HepG2 (cell line): ENCODE data around the gene KCNK5.

Source experiments
- EHMT2 ChIP-seq: fragments of 200-600 bp; sonication (generic); IDR thresholded peaks from 2 replicates; pipeline ENCODE4 v1.7.0; 2017; ENCODE audit warnings: antibody characterized with exemption, low read depth, low read length, borderline replicate concordance
- ELF1 ChIP-seq: sonication (generic); formaldehyde crosslinking; IDR thresholded peaks from 2 replicates; pipeline ENCODE4 v1.4.0; 2020; ENCODE audit warnings: missing genetic modification reagents
- RNF219 ChIP-seq: sonication (generic); formaldehyde crosslinking; IDR thresholded peaks from 2 replicates; pipeline ENCODE4 v1.5.0; 2020; ENCODE audit warnings: mild to moderate bottlenecking, missing genetic modification reagents
- SIN3A ChIP-seq: IDR thresholded peaks from 2 replicates; pipeline ENCODE4 v1.6.1; 2011; ENCODE audit warnings: low read depth, mild to moderate bottlenecking, control low read depth, low read length, borderline replicate concordance
- TAF1 ChIP-seq: sonication (generic); formaldehyde crosslinking; IDR thresholded peaks from 2 replicates; pipeline ENCODE4 v1.4.0; 2020; ENCODE audit warnings: missing genetic modification reagents
- TF ChIP-seq, protein P1 (sequence below): sonication (generic); formaldehyde crosslinking; IDR thresholded peaks from 2 replicates; pipeline ENCODE4 v1.5.0; 2020; ENCODE audit warnings: mild to moderate bottlenecking, missing genetic modification reagents, moderate library complexity
- TF ChIP-seq, protein P2 (sequence below): sonication (generic); formaldehyde crosslinking; conservative IDR thresholded peaks from 2 replicates; pipeline ENCODE4 v1.4.0; 2020; ENCODE audit warnings: missing genetic modification reagents

DNA sequence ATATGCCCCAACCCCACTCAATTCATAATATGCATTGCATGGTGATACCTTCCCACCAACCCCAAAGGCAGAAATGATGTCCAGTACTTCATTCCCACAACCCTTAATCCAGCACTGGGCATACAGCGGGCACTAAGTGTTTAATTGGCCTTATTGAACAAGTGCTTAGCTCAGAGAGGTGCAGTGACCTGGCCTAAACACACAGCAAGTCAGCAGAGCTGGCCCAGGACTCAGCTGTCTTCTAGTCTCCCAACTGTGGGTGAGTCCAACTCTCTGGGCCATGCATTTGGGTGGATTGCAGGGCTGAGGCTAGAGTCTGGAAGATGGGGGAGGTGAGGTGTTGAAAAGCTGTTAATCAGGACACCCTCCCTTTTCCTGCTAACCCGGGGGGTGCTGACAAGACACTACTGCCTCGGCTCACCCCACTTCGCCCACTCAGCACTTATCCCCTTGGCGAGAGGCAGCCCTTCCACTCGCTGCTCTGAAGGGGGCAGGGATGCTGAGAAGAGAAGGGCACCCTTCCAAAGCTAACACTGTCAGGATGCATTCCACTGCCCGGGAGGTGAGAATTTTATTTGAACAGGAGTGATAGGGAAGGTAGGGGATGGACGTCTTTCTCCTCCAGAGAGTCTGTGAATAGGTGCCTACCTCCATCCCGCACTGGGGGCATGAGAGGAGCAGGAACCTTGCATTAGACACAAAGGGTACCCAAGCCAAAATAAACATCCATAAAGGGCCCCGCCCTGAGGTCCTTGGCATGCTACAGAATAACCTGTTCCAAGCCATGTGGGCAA, 14.2 kb downstream of the KCNK5 start:
- TF ChIP-seq SIN3A (no peak), ELF1 (no peak), RNF219 (CRISPR knock-in tag) (no peak), EHMT2 (no peak), TAF1 (CRISPR knock-in tag) (no peak)
- TF ChIP-seq, protein P1, sequence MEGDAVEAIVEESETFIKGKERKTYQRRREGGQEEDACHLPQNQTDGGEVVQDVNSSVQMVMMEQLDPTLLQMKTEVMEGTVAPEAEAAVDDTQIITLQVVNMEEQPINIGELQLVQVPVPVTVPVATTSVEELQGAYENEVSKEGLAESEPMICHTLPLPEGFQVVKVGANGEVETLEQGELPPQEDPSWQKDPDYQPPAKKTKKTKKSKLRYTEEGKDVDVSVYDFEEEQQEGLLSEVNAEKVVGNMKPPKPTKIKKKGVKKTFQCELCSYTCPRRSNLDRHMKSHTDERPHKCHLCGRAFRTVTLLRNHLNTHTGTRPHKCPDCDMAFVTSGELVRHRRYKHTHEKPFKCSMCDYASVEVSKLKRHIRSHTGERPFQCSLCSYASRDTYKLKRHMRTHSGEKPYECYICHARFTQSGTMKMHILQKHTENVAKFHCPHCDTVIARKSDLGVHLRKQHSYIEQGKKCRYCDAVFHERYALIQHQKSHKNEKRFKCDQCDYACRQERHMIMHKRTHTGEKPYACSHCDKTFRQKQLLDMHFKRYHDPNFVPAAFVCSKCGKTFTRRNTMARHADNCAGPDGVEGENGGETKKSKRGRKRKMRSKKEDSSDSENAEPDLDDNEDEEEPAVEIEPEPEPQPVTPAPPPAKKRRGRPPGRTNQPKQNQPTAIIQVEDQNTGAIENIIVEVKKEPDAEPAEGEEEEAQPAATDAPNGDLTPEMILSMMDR (CRISPR knock-in tag), result no peak
- TF ChIP-seq, protein P2, sequence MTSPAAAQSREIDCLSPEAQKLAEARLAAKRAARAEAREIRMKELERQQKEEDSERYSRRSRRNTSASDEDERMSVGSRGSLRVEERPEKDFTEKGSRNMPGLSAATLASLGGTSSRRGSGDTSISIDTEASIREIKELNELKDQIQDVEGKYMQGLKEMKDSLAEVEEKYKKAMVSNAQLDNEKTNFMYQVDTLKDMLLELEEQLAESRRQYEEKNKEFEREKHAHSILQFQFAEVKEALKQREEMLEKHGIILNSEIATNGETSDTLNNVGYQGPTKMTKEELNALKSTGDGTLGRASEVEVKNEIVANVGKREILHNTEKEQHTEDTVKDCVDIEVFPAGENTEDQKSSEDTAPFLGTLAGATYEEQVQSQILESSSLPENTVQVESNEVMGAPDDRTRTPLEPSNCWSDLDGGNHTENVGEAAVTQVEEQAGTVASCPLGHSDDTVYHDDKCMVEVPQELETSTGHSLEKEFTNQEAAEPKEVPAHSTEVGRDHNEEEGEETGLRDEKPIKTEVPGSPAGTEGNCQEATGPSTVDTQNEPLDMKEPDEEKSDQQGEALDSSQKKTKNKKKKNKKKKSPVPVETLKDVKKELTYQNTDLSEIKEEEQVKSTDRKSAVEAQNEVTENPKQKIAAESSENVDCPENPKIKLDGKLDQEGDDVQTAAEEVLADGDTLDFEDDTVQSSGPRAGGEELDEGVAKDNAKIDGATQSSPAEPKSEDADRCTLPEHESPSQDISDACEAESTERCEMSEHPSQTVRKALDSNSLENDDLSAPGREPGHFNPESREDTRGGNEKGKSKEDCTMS (CRISPR knock-in tag), result no peak
